GM10248 (cell line): Measurements from ENCODE around the gene FHIT.

Experiments used
- CTCF ChIA-PET: fragments of 300-600 bp; sonication (Branson Sonifier 250); formaldehyde crosslinking; extraction: SDS; loops from one replicate; lab custom pipeline; 2021; ENCODE audit warnings: antibody characterized with exemption; lab: Yijun Ruan, JAX
- POLR2A ChIA-PET: fragments of 350-650 bp; sonication (Branson Sonifier 250); formaldehyde crosslinking; extraction: SDS; loops from one replicate; lab custom pipeline; 2020; ENCODE audit warnings: antibody characterized with exemption; lab: Yijun Ruan, JAX
- DNase-seq: peaks from one replicate; pipeline ENCODE4 v3.0.0; 2012; ENCODE audit errors: extremely low spot score
- TF ChIP-seq, protein P1 (sequence below): IDR thresholded peaks from 2 replicates; pipeline ENCODE4 v1.5.1; 2012; ENCODE audit warnings: mild to moderate bottlenecking, low read depth; ENCODE audit errors: extremely low read depth, missing control alignments, control extremely low read depth

The FHIT gene

DNA sequence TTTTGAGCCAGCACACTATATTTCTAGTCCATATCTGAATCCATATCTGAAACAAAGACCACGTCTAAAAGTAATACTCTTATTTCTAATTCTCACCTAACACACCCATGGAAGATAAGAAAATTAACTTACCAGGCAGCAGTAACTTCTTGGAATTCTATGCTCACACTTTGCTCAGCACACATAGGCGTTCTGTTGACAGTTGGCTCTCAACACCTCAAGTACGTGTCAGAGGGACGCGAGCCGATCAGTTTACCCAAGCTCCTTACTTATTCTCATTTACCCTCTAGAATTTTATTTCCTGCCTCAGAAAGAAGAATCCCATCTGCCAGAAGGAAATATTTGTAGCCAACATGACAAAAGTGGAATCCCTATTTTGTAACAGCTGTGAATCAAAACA, 911.9 kb downstream of the FHIT start:
- CTCF ChIA-PET, result no interaction called here

DNA sequence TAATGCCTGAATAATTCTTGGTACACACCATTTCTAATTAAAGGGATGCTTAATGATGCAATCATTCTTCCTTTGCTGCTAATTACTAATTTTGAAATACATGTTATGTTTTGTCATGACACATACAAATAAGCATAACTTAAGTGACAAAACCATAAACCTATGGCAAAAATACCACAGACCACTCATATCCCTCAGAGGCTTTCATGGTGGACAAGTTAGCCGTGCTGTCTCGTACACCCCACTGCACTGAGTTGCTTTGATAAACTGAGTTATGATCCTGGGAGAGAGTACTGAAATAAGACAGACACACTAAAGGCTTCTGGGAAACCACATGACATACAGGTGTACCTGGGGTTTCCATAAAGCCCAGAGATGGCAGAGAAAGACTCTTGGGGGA, 913.8 kb downstream of the FHIT start:
- TF ChIP-seq, protein P1, sequence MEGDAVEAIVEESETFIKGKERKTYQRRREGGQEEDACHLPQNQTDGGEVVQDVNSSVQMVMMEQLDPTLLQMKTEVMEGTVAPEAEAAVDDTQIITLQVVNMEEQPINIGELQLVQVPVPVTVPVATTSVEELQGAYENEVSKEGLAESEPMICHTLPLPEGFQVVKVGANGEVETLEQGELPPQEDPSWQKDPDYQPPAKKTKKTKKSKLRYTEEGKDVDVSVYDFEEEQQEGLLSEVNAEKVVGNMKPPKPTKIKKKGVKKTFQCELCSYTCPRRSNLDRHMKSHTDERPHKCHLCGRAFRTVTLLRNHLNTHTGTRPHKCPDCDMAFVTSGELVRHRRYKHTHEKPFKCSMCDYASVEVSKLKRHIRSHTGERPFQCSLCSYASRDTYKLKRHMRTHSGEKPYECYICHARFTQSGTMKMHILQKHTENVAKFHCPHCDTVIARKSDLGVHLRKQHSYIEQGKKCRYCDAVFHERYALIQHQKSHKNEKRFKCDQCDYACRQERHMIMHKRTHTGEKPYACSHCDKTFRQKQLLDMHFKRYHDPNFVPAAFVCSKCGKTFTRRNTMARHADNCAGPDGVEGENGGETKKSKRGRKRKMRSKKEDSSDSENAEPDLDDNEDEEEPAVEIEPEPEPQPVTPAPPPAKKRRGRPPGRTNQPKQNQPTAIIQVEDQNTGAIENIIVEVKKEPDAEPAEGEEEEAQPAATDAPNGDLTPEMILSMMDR, result no peak
- DNase-seq, result no peak
- CTCF ChIA-PET, result no interaction called here
- POLR2A ChIA-PET, result no interaction called here

More for the DNA sequence above, 911.9 kb downstream of the FHIT start:
- no peak for DNase-seq
- POLR2A ChIA-PET, result no interaction called here
- TF ChIP-seq, protein P1, result no peak

DNA sequence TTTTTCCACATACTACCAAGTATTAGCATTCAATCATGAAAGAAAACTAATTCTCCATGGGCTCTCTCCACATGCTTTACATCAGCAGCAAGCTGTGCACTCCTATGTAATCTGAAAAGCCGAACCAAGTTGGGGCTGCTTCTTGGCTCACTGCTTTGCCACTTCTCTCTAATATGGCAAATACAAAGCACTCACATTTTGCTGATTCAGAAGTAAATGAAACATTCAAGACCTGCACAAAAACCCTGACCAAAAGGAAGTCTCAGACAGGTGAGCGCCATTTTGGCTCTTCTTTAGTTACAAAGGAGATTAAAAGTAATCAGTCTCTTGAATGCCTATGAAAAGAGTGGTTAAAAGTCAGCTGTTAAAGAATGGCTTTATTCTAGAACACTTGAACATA, 915.2 kb downstream of the FHIT start:
- TF ChIP-seq, protein P1, result no peak
- no peak for DNase-seq
- ChIA-PET POLR2A (no interaction called here), CTCF (no interaction called here)

DNA sequence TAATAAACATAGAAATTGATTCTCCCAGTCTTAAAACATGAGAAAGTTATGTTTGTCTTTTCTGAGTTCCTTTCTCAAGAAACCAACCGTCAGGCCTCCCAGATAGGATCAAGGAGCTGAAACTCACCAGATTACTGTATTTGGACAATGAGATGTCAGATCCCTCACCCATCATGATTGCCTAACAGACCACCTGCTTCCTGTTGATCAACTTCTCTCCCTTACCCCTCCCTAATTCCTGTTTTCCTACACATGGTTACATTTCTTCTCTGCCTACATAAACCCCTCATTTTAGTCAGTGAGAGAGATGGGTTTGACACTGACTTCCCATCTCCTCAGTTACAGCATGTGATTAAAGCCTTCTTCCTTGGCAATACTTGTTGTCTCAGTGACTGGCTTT, 917.5 kb downstream of the FHIT start:
- POLR2A ChIA-PET, result no interaction called here
- DNase-seq, result no peak
- TF ChIP-seq, protein P1, result no peak
- CTCF ChIA-PET, result no interaction called here

DNA sequence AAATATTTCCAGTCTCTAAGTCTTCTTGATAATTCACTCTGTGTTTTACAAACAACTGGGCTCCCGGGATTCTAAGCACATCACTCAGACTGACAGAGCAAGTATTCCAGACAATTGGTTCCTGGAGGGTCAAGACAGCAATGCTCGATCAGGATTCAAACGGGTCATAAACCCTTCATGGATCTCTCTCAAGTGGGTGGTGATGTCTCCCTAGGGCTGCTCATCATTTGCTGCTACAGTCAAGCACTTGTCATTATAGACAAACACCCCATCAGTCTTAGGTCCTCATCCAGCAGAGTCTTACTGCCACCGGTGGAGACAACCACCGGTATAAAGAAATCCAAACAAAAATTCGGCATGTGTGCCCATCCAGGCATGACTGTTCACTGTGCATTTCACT, 921.1 kb downstream of the FHIT start:
- TF ChIP-seq, protein P1, result no peak
- CTCF ChIA-PET, result no interaction called here
- POLR2A ChIA-PET, result no interaction called here
- DNase-seq, result no peak

DNA sequence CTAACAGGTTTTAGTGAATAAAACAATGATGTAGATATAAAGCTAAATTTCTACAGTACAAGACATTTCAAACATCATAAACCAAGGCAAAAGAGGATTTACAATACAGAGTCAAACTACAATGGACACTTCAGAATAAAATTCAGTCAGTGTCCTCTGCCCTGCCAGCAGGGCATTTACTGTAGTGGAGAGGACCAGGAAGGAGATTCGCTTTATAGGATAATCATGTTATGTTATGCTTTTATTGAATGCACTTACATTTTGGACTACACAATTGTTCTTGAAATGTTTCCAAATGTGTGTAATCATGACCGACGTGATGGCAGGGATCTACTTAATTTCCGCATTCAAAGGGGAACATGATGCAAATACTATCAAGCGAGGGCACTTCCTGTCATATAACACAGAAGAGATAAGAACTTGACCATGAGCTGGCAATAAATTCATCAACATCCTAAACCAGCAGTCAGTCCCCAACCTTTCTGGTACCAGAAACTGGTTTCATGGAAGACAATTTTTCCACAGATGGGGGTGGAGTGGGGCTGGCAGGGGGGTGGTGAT, 925.6 kb downstream of the FHIT start:
- no peak for DNase-seq
- TF ChIP-seq, protein P1, result no peak
- POLR2A ChIA-PET, result no interaction called here
- CTCF ChIA-PET, result no interaction called here
